Progenitor cell of endocrine pancreas (in vitro differentiated cells): ENCODE measurements around the gene LRRC3. TPM values are rescaled to one million over a fixed set of nuclear protein-coding genes. Genes with fewer than 3 reads are reported as not detected.

Experiments used
- DNase-seq: peaks from one replicate; pipeline ENCODE4 v3.0.0; 2021; ENCODE audit warnings: low spot score; ENCODE audit not compliant: unreplicated experiment
- H3K27ac Mint-ChIP-seq: 2 replicates; pipeline ENCODE4 v1.8.0; 2021; ENCODE audit warnings: mild to moderate bottlenecking, moderate library complexity, mixed read lengths
- H3K27me3 Mint-ChIP-seq: 2 replicates; pipeline ENCODE4 v1.8.0; 2021; ENCODE audit warnings: mixed read lengths
- H3K36me3 Mint-ChIP-seq: 2 replicates; pipeline ENCODE4 v1.8.0; 2022; ENCODE audit warnings: mixed read lengths; ENCODE audit not compliant: insufficient read depth
- H3K4me1 Mint-ChIP-seq: 2 replicates; pipeline ENCODE4 v1.8.0; 2021; ENCODE audit warnings: low read depth, mixed read lengths
- H3K4me3 Mint-ChIP-seq: 2 replicates; pipeline ENCODE4 v1.8.0; 2021; ENCODE audit warnings: low read depth, mild to moderate bottlenecking, moderate library complexity, mixed read lengths
- H3K9me3 Mint-ChIP-seq: 2 replicates; pipeline ENCODE4 v1.8.0; 2021; ENCODE audit warnings: low read depth, mixed read lengths
- CTCF ChIP-seq: fragments of 200-600 bp; sonication (generic); IDR thresholded peaks from one replicate; pipeline ENCODE4 v1.5.0; 2021; ENCODE audit warnings: antibody characterized with exemption, mild to moderate bottlenecking; ENCODE audit not compliant: unreplicated experiment
- total RNA-seq: library from RNA; stranded (reverse); gene quantifications from 2 replicates; pipeline ENCODE4 v1.2.1, GENCODE V29; 2021

Gene LRRC3
- total RNA-seq, 1 donor from 2014 or later, result 5.1 TPM

- no peak overlapping the region for H3K4me3 Mint-ChIP-seq
- H3K9me3 Mint-ChIP-seq, result no peaks in the 10 kb centered on the region
- H3K36me3 Mint-ChIP-seq, result no peaks in the 10 kb centered on the region
- no peaks in the 10 kb centered on the region for H3K4me1 Mint-ChIP-seq
- no peak for TF ChIP-seq CTCF
- H3K27ac Mint-ChIP-seq, result no peak overlapping the region
- no peak for DNase-seq
- peaks cover 1% of the 10 kb centered on the region for H3K27me3 Mint-ChIP-seq
Measured at GRCh38 chr21:44443891-44444285, 11.4 kb upstream of the LRRC3 start.

GRCh38 chr21:44444286-44444931 lies 10.9 kb upstream of the LRRC3 start:
- no peaks in the 10 kb centered on the region for H3K36me3 Mint-ChIP-seq
- TF ChIP-seq CTCF, result peak; percentile 35
- H3K4me1 Mint-ChIP-seq, result no peaks in the 10 kb centered on the region
- peaks cover 6% of the 10 kb centered on the region for H3K27me3 Mint-ChIP-seq
- no peaks in the 10 kb centered on the region for H3K9me3 Mint-ChIP-seq
- no peak for DNase-seq
- H3K27ac Mint-ChIP-seq, result no peak overlapping the region
- no peak overlapping the region for H3K4me3 Mint-ChIP-seq

- no peaks in the 10 kb centered on the region for H3K4me1 Mint-ChIP-seq
- H3K27ac Mint-ChIP-seq, result no peak overlapping the region
- no peaks in the 10 kb centered on the region for H3K36me3 Mint-ChIP-seq
- H3K9me3 Mint-ChIP-seq, result no peaks in the 10 kb centered on the region
- H3K27me3 Mint-ChIP-seq, result peaks cover 6% of the 10 kb centered on the region
- no peak for TF ChIP-seq CTCF
- DNase-seq, result no peak
- no peak overlapping the region for H3K4me3 Mint-ChIP-seq
Measured at GRCh38 chr21:44445145-44445812, 10.0 kb upstream of the LRRC3 start.

- Mint-ChIP-seq H3K4me3 (no peak overlapping the region), H3K9me3 (peaks cover 7% of the 10 kb centered on the region), H3K36me3 (no peaks in the 10 kb centered on the region), H3K27ac (no peak overlapping the region), H3K27me3 (peaks cover 17% of the 10 kb centered on the region), H3K4me1 (no peaks in the 10 kb centered on the region)
- DNase-seq, result no peak
- no peak for TF ChIP-seq CTCF
Measured at GRCh38 chr21:44448651-44449131, 6.6 kb upstream of the LRRC3 start.

GRCh38 chr21:44449473-44450363 lies 5.6 kb upstream of the LRRC3 start:
- Mint-ChIP-seq H3K27me3 (peaks cover 23% of the 10 kb centered on the region), H3K9me3 (peaks cover 14% of the 10 kb centered on the region), H3K27ac (no peak overlapping the region), H3K4me1 (no peaks in the 10 kb centered on the region), H3K4me3 (no peak overlapping the region), H3K36me3 (no peaks in the 10 kb centered on the region)
- DNase-seq, result no peak
- no peak for TF ChIP-seq CTCF
